OCI-M2 (cell line): ENCODE data around the gene TBC1D9B.

Experiments
- DNase-seq: peaks from one replicate; lab custom pipeline; 2025; ENCODE audit not compliant: unreplicated experiment; lab: John Stamatoyannopoulos, UW

The TBC1D9B gene

DNA sequence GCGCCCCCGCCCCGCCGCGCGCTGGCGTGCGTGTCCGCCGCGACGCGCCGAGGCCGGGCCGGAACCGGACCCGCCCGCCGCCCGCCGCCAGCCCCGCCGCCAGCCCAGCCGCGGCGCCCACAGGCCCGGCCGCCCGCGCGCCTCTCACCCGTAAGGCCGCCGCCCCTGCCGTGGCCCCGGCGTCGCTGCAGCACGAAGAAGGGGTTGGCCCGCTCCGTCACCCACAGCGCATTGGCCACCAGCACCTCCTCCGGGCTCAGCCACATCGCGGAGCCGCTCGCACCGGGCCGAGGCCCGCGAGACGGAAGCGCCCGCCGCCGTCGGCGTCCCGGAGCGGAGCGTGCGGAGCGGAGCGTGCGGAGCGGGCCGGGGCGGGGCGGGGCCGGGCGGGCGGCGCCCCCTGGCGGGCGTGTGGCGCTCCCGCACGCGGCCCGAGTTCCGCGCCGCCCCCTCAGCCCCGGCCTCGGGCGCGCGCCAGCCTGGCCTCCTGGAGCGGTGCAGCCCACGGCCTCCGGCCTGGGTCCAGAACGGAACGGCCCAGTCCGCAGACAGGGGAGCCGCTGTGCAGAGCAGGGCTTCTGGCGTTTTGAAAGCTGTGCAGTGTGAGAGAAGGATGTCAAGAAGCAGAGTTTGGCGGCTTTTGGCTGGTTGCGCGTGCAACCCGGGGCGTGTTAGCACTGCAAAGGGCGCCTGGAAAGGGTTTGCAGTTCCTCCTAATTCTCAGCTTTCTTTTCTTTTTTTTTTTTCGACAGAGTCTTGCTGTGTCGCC is at the start of gene TBC1D9B:
Gene TBC1D9B (minus strand): TSS at position 342 of the 769 bp plus-strand sequence. CDS start 76 bp downstream, at position 266.
- no peak for DNase-seq

DNA sequence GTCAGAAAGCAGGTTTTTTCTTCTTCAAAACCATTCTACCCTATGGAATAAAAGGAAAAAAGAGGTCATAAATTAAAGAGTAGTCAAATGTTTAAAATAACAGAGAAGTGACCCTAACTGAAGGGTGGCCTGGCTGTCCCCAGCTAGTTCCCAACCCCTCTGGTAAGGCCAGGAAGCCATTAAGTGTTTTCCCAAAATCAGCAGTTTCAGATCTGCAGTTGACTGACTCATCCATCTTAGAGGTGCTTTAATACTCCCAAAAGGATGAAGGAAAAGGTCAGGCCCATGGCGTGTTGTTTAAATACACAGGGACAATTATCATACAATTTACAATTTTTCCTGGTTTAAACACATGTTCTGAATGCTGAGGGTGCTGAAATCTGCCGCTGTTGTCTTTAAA is 47.9 kb upstream of the TBC1D9B start:
- DNase-seq = no peak

GRCh38 chr5:179955062-179955461 is 47.4 kb upstream of the TBC1D9B start:
- DNase-seq = no peak

GRCh38 chr5:179954434-179954833 is 46.7 kb upstream of the TBC1D9B start:
- no peak for DNase-seq

GRCh38 chr5:179953987-179954386 is 46.3 kb upstream of the TBC1D9B start:
- no peak for DNase-seq

DNA sequence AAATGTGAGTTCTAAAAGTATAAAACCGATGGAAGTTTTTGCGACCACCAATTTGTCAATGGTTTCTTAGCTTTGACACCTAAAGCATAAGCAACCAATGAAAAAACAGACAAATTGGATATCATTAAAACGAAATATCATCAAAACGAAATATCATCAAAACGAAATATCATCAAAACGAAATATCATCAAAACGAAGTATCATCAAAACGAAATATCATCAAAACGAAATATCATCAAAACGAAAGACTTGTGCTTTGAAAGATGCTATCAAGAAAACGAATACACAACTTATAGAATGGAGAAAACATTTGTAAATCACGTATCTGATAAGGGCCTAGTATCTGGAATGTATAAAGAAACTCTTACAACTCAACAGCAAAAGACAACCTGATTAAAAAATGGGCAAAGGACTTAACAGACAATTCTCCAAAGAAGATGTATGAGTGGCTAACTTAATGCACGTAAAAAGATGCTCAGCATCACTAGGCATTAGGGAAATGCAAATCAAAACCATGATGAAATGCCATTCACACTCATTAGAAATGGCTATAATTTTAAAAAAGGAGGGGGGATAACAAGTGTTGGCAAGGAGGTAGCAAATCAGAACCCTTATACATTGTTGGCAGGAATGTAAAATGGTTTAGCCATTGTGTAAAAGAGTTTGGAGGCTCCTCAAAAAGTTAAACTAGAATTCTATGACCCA is 29.4 kb upstream of the TBC1D9B start:
- DNase-seq = no peak

DNA sequence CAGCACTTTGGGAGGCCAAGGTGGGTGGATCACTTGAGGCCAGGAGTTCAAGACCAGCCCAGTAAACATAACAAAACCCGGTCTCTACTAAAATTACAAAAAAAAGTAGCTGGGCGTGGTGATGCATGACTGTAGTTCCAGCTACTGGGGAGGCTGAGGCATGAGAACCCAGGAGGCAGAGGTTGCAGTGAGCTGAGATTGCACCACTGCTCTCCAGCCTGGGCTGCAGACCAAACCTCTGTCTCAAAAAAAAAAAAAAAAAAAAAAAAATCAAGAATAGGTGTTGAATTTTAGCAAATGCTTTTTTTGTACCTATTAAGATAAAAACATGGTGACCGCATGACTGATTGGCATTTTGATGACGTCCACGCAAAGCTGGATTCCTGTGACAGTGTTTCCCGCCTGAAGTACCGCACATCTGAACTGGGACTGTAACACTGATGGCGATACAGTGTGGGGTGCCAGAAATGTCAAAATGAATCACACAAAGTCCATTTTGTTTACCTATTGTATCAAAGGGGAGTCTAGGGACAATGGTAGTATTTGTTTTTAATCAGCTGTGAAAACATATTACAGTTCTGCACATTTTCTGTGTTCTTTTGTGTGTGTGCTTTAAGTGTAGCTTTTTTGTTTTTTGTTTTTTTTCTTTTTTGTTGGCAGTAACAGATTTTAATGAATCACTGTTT is 23.2 kb upstream of the TBC1D9B start:
- DNase-seq = no peak

GRCh38 chr5:179927824-179928223 is 20.1 kb upstream of the TBC1D9B start:
- DNase-seq = no peak

- DNase-seq = no peak
Observed at GRCh38 chr5:179926657-179927056, 19.0 kb upstream of the TBC1D9B start.

- DNase-seq = no peak
Observed at GRCh38 chr5:179923436-179923835, 15.7 kb upstream of the TBC1D9B start.

DNA sequence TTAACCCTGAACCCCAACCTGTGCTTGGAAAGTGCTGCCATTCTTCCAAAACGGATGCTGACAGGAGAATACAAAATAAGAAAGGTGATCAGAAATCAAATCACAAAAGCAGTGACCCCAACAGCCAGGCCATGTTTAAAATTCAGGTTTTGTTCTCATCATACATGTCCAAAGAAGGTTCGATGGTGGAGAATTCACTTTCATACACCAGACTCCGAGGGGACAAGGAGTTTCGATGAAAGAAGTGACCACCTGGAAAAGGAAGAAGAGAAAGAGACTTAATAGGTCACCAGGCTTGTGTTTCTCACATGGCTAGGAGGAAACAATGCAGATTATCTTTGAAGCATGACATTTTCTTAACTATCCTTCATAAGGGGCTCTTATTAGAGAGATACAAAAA is 12.5 kb upstream of the TBC1D9B start:
- DNase-seq = no peak

- no peak for DNase-seq
Observed at GRCh38 chr5:179919487-179920060, 11.9 kb upstream of the TBC1D9B start.

DNA sequence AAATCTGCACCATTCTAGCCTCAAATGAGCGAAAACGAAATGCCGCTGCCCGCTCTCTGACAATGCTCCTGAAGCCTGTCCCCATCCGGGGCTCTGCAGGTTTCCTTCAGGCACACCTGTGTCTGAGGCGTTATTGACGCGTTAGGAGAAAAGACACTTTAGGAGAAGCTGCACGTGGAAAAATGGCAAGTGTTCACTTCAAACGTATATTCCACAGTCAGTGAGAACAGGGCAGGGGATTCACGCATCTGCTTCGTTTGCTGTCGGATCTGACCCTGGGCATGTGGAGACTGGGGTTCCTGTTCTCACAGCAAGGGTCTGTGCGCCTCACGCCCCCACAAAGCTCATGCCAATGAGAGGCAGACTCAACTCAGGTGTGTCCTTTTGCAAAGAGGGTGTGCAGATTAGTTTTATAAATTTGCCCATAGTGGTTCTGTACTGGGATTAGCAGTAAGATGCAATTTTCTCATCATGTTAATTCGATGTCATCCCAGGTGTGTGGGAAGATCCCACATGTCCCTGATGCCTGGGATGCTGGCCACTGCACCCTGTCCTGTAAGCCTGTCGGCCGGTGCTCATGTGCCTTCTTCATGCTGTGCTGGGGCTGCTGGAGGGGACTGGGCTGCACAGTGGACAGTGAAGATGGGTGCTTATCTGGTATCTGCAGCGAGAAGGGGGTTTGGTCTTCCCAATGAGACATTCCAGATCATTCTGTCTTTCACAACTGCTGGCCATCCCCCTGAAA is 11.2 kb upstream of the TBC1D9B start:
- no peak for DNase-seq

- no peak for DNase-seq
Observed at GRCh38 chr5:179916523-179916922, 8.8 kb upstream of the TBC1D9B start.

GRCh38 chr5:179915406-179915935 is 7.8 kb upstream of the TBC1D9B start:
- DNase-seq = no peak

GRCh38 chr5:179914032-179914755 is 6.5 kb upstream of the TBC1D9B start:
- no peak for DNase-seq

- no peak for DNase-seq
Observed at GRCh38 chr5:179913461-179913860, 5.8 kb upstream of the TBC1D9B start.

DNA sequence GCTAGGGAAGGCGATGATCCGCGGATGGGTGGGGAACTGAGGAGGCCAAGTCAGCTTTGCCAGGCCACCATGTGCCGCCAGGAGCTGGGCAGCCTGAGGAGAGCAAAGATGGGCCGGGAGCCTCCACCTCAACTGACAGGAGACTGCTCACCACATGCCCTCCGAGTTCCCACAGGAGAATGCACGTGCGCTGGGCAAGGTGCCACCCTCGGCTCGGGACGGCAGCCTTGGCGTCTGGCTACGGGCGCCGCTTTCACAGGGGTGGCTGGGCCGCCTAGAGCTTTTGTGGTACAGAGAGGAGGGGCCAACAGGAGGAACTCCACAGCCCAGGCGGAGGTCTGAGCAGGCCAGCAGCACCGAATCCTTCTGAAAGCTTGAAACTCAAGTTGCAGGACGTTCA is 5.3 kb upstream of the TBC1D9B start:
- DNase-seq = no peak

- DNase-seq = no peak
Observed at GRCh38 chr5:179912386-179912785, 4.7 kb upstream of the TBC1D9B start.

- DNase-seq = no peak
Observed at GRCh38 chr5:179909224-179909623, 1.5 kb upstream of the TBC1D9B start.
